HEK293T (cell line): Measurements from ENCODE around the gene SLC36A4.

Experiments
- BHLHE40 ChIP-seq: fragments of 450-650 bp; IDR thresholded peaks from 2 replicates; pipeline ENCODE4 v1.6.1; 2016; ENCODE audit warnings: mild to moderate bottlenecking, moderate library complexity, borderline replicate concordance
- FOXA1 ChIP-seq: fragments of 450-650 bp; IDR thresholded peaks from 2 replicates; pipeline ENCODE4 v1.6.1; 2016; ENCODE audit warnings: mild to moderate bottlenecking
- FOXM1 ChIP-seq: fragments of 450-650 bp; IDR thresholded peaks from 2 replicates; pipeline ENCODE4 v1.6.1; 2017; ENCODE audit warnings: mild to moderate bottlenecking, borderline replicate concordance
- L3MBTL2 ChIP-seq: fragments of 450-650 bp; conservative IDR thresholded peaks from 2 replicates; pipeline ENCODE4 v1.6.1; 2016; ENCODE audit warnings: mild to moderate bottlenecking
- SP1 ChIP-seq: fragments of 450-650 bp; IDR thresholded peaks from 2 replicates; pipeline ENCODE4 v1.6.1; 2017
- ZNF384 ChIP-seq: fragments of 450-650 bp; IDR thresholded peaks from 2 replicates; pipeline ENCODE4 v1.6.1; 2016
- TF ChIP-seq, protein P1 (sequence below): fragments of 450-650 bp; IDR thresholded peaks from 2 replicates; pipeline ENCODE4 v1.6.1; 2016

DNA sequence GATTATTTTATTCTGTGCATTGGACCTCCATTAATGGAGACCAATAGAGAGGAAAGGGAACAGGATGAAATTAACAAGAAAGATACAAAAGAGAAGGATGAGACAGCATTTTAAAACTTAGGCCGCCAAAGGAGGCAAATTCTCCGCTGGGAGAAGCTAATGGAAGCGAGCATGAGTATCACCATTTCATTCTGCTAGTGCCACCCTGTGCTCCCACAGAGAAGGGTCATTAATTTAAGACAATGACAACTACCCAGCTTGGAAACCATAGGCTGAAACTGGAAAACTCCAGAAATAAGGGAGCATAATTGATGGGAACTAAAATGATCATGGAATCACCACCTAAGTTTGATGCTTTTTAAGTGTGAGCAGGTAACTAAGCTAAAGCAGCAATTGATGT lies 69.2 kb downstream of the SLC36A4 start:
- TF ChIP-seq FOXM1 (no peak), SP1 (no peak), L3MBTL2 (no peak), FOXA1 (no peak), ZNF384 (no peak), BHLHE40 (no peak)
- TF ChIP-seq, protein P1, sequence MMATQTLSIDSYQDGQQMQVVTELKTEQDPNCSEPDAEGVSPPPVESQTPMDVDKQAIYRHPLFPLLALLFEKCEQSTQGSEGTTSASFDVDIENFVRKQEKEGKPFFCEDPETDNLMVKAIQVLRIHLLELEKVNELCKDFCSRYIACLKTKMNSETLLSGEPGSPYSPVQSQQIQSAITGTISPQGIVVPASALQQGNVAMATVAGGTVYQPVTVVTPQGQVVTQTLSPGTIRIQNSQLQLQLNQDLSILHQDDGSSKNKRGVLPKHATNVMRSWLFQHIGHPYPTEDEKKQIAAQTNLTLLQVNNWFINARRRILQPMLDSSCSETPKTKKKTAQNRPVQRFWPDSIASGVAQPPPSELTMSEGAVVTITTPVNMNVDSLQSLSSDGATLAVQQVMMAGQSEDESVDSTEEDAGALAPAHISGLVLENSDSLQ: no peak
